ENCODE data around the gene COL8A2.

GRCh38 chr1:36100376-36100775 lies 24.6 kb downstream of the COL8A2 start:
- TF ChIP-seq, protein P1, sequence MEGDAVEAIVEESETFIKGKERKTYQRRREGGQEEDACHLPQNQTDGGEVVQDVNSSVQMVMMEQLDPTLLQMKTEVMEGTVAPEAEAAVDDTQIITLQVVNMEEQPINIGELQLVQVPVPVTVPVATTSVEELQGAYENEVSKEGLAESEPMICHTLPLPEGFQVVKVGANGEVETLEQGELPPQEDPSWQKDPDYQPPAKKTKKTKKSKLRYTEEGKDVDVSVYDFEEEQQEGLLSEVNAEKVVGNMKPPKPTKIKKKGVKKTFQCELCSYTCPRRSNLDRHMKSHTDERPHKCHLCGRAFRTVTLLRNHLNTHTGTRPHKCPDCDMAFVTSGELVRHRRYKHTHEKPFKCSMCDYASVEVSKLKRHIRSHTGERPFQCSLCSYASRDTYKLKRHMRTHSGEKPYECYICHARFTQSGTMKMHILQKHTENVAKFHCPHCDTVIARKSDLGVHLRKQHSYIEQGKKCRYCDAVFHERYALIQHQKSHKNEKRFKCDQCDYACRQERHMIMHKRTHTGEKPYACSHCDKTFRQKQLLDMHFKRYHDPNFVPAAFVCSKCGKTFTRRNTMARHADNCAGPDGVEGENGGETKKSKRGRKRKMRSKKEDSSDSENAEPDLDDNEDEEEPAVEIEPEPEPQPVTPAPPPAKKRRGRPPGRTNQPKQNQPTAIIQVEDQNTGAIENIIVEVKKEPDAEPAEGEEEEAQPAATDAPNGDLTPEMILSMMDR (IDR thresholded peaks at IDR 0.05), result no peak
- TF ChIP-seq POLR2A (IDR thresholded peaks at IDR 0.05) (no peak), POLR2AphosphoS5 (IDR thresholded peaks at IDR 0.05) (no peak)
